ENCODE results near the gene CREB5. TPM values are rescaled to one million over a fixed set of nuclear protein-coding genes. Genes with fewer than 3 reads are reported as not detected.
"Not testable (repeated sequence)": the region's sequence is repeated elsewhere in the genome, so short reads cannot be mapped to it uniquely, and the experiment has no call there.

The CREB5 gene
- total RNA-seq, 2 donors from 2014 or later: 0.72 TPM; not detected in 1

DNA sequence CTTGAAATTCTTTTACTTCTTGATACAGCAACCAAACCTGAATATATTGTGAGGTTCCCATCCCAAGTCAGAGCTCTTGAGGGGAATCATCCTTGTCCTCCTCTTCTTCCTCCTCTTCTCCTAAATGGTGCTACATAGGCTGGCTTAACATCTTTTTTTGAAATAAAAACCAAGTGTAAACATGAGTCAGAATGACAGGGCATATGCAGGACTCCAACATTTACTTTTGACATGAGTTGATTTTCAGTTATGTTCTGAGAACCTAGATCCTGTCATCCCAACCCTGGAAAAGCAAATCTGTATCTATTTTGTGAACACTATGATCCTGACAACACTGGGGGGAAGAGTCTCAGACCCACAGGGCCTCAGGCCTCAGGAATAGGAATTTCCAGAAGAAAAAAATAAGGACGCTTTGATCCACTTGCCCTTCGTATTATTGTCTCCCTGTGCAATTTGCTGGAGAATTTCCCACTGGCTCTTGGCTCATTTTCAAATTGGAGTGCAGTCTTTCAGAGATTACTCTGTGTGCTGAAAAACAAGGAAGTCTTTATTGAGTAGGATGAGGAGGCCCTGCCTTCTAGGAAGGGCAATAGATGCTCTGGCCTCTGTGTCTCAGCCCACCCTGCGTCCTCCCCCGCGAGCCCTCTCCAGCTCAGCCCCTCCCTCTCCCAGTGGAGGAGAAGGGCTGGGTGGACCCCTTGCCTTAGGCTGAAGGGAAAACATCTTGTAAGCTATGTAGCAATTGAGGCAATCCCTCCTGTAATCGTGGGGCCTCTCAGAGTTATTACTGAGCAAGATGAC lies 121.6 kb downstream of the CREB5 start:
- no peak for DNase-seq (ENCODE audit: low spot score in 2 of 2)
- ATAC-seq: no peak
- H3K36me3 Mint-ChIP-seq: no peaks in the 10 kb centered on the region

DNA sequence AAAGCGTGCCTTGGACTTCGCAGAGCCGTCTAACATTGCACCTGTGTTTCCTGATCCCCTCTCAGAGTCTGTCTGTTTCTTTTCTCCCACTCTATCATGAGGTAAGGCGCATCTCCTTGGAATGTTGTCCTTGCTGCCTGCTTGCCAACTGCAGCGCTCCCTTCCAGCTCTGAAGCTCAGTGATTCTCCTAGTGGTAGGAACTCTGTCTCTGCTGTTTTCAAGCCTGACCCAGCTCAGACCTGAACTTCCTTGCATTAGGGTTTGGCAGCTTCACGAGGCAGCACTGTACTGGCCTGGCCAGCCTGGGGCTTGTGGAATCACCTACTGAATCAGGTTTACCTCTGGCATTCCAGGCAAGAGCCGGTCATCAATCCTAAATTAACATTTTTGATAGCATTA lies 123.9 kb downstream of the CREB5 start:
- no peak for ATAC-seq
- Mint-ChIP-seq H3K36me3 (no peaks in the 10 kb centered on the region), H3K9me3 (no peaks in the 10 kb centered on the region), H3K27ac (no peak overlapping the region)
- no peak for DNase-seq (ENCODE audit: low spot score in 2 of 2)

More for the DNA sequence above, 121.6 kb downstream of the CREB5 start:
- H3K27ac Mint-ChIP-seq: no peak overlapping the region
- no peaks in the 10 kb centered on the region for H3K9me3 Mint-ChIP-seq

GRCh38 chr7:28539289-28539981 lies 127.1 kb downstream of the CREB5 start:
- ATAC-seq: no peak

DNA sequence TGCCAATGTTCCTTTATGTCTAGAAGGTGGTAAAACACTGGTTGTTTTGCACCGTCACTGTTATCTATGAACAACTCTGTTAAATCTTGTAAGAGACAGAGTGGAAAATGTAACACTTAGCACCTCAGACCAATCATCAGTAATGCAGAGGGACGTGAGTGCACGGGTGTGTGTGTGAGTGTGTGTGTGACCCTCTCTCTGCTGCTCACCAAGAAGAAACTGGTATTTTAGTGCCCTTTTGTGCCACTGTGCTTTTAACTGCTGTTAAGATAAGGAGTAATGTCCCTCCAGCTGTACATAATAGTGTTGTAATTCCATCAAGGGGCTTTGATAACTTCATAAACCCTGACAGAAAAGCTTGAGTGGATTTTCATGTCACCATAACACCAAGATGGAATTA lies 130.1 kb downstream of the CREB5 start:
- no peak for DNase-seq (ENCODE audit: low spot score in 2 of 2)
- Mint-ChIP-seq H3K36me3 (peaks cover 0 to 2% of the 10 kb centered on the region in 2 donors), H3K9me3 (peaks cover 0 to 6% of the 10 kb centered on the region in 2 donors)

More at GRCh38 chr7:28539289-28539981, 127.1 kb downstream of the CREB5 start:
- H3K36me3 Mint-ChIP-seq: no peaks in the 10 kb centered on the region
- H3K27ac Mint-ChIP-seq: no peak overlapping the region
- no peaks in the 10 kb centered on the region for H3K9me3 Mint-ChIP-seq
- no peak for DNase-seq (ENCODE audit: low spot score in 2 of 2)

DNA sequence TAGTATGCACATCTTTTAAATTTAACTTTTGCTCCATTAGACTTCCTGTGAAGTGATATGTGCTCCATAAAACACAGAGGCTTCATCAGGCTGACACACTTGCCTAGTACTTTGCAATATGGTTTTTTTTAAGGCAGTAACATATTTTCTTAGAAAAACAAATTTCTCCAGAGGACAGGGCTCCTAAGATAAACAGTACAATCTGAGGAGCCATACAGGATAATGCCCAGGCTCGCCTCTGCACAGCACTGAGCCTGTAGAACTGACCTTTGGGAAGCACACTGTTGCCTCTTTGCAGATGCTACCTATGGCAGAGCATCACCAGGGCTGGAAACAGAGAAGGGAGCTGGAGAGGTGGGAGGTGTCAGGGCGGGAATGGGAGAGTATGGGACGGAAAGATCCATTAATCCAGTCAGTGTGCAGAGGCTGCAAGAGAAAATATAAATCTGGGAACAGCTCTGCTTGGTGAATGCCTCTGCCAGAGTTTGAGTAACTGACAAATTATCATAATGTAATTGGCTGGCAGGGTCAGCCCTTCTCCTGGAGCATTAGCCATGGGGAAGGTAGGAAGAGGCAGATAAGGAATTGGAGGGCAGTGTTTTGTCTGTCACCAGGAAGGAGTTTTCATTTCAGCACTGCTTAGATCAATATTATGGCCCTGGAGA lies 132.3 kb downstream of the CREB5 start:
- no peak overlapping the region for H3K27ac Mint-ChIP-seq
- H3K36me3 Mint-ChIP-seq: peaks cover 0 to 7% of the 10 kb centered on the region in 2 donors
- ATAC-seq: no peak
- DNase-seq (ENCODE audit: low spot score in 2 of 2): no peak
- peaks cover 0 to 6% of the 10 kb centered on the region in 2 donors for H3K9me3 Mint-ChIP-seq

More for the DNA sequence above, 130.1 kb downstream of the CREB5 start:
- ATAC-seq: no peak
- H3K27ac Mint-ChIP-seq: no peak overlapping the region

DNA sequence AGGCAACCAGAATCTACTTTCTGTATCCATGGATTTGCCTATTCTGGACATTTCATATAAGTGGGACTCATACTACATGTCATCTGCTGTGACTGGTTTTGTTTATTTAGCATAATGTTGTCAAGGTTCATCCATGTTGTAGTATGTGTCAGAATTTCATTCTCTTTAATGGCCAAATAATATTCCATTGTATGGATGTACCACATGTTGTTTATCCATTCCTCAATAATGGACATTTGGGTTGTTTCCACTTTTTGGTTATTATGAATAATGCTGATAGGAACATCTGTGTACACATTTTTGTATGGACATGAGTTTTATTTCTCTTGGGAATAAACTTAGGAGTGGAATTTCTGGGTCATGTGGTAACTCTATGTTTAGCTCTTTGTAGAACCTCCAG lies 133.7 kb downstream of the CREB5 start:
- ATAC-seq: no peak
- peaks cover 0 to 6% of the 10 kb centered on the region in 2 donors for H3K9me3 Mint-ChIP-seq
- peaks cover 0 to 7% of the 10 kb centered on the region in 2 donors for H3K36me3 Mint-ChIP-seq
- H3K27ac Mint-ChIP-seq: no peak overlapping the region
- no peak for DNase-seq (ENCODE audit: low spot score in 2 of 2)

GRCh38 chr7:28547115-28547514 lies 134.8 kb downstream of the CREB5 start:
- ATAC-seq (no peak), DNase-seq (ENCODE audit: low spot score in 2 of 2) (no peak)
- Mint-ChIP-seq H3K27ac (no peak overlapping the region), H3K9me3 (peaks cover 0 to 6% of the 10 kb centered on the region in 2 donors), H3K36me3 (peaks cover 0 to 7% of the 10 kb centered on the region in 2 donors)

GRCh38 chr7:28548416-28548815 lies 136.1 kb downstream of the CREB5 start:
- DNase-seq (ENCODE audit: low spot score in 2 of 2) (no peak), ATAC-seq (no peak)
- Mint-ChIP-seq H3K27ac (no peak overlapping the region), H3K9me3 (peaks cover 0 to 6% of the 10 kb centered on the region in 2 donors), H3K36me3 (peaks cover 0 to 7% of the 10 kb centered on the region in 2 donors)

DNA sequence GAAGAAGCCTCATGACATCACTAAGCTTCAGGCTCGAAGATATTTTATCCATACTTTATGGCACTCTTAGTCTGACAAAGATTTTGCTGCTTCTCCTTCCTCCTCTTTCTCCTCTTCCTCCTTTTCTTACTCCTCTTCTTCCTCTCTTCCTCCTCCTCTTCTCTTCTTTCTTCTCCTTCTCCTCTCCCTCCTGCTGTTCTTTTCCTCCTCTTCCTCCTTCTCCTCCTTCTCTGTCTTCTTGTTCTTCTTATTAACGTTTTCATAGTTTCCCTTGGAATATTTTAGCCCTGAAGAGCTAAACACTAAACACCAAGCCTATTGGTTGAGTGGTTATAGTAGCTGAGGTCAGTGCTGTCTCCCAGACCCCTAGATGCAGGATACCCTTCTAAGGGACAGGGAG lies 137.7 kb downstream of the CREB5 start:
- Mint-ChIP-seq H3K36me3 (peaks cover 0 to 7% of the 10 kb centered on the region in 2 donors), H3K9me3 (peaks cover 0 to 6% of the 10 kb centered on the region in 2 donors), H3K27ac (no peak overlapping the region)
- ATAC-seq (no peak), DNase-seq (ENCODE audit: low spot score in 2 of 2) (no peak)

- Mint-ChIP-seq H3K9me3 (peaks cover 0 to 4% of the 10 kb centered on the region in 2 donors), H3K36me3 (peaks cover 0 to 7% of the 10 kb centered on the region in 2 donors), H3K27ac (no peak overlapping the region)
- ATAC-seq (no peak), DNase-seq (ENCODE audit: low spot score in 2 of 2) (no peak)
Measured at GRCh38 chr7:28550580-28551186, 138.4 kb downstream of the CREB5 start.

GRCh38 chr7:28551331-28551730 lies 139.0 kb downstream of the CREB5 start:
- no peak for ATAC-seq
- H3K36me3 Mint-ChIP-seq: peaks cover 0 to 7% of the 10 kb centered on the region in 2 donors

GRCh38 chr7:28551766-28552165 lies 139.4 kb downstream of the CREB5 start:
- ATAC-seq; H3K9me3 Mint-ChIP-seq; H3K27ac Mint-ChIP-seq; H3K36me3 Mint-ChIP-seq; DNase-seq (ENCODE audit: low spot score in 2 of 2): not testable (repeated sequence)

More at GRCh38 chr7:28551331-28551730, 139.0 kb downstream of the CREB5 start:
- no peak for DNase-seq (ENCODE audit: low spot score in 2 of 2)
- H3K27ac Mint-ChIP-seq: no peak overlapping the region
- no peaks in the 10 kb centered on the region for H3K9me3 Mint-ChIP-seq

DNA sequence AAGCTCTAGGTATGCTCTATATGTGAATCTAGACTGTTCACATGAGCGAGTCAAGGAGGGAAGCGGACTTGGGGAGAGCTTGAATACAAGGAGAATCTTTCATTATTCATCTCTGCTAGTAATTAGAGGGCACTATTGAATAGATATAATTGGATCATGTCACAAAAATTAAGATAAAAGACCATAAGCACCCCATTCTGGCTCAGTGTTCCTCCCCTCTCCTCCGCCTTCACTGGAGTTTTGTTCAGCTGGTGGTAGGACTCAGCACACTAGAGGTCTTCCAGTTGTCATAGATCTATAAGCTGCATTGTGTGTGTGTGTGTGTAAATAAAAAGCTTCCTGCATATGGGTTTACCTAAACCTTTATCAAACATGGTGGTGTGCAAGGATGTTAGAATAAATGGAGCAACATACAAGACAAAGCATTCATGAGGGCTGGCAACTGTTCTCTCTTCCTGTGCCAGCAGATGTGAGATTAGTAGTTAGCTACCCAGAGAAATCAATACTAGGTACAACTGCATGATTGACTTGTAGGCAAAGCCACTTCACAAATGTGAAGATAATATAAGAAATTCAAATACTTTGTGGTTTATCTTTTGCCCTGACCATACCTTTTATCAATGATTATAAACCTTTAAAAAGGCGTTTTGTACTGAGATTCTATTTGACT lies 142.6 kb downstream of the CREB5 start:
- Mint-ChIP-seq H3K27ac (no peak overlapping the region), H3K9me3 (peaks cover 4% of the 10 kb centered on the region in 2 donors), H3K36me3 (peaks cover 0 to under 1% of the 10 kb centered on the region in 2 donors)
- ATAC-seq (no peak), DNase-seq (ENCODE audit: low spot score in 2 of 2) (no peak)

DNA sequence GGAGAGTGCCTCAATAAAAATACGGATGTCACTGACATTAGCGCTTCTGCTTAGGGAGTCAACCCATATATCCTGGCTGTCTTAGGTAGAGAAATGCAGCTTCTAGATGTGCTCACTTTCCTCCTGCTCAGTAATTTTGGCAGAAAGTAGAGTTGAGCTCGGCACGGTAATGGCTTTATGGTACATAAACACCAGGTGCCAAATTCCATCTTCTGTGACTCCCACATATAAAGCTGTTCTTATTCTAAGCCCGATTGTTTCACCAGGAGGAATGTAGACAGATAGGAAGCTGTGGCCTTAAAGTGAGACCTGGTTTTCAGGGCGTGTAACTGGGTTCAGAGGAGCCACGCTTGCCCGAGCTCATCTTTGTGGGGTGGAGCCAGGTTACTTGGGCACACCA lies 143.7 kb downstream of the CREB5 start:
- no peak for ATAC-seq
- H3K27ac Mint-ChIP-seq: no peak overlapping the region
- peaks cover 10 to 14% of the 10 kb centered on the region in 2 donors for H3K9me3 Mint-ChIP-seq
- DNase-seq (ENCODE audit: low spot score in 2 of 2): no peak
- peaks cover 0 to 5% of the 10 kb centered on the region in 2 donors for H3K36me3 Mint-ChIP-seq

DNA sequence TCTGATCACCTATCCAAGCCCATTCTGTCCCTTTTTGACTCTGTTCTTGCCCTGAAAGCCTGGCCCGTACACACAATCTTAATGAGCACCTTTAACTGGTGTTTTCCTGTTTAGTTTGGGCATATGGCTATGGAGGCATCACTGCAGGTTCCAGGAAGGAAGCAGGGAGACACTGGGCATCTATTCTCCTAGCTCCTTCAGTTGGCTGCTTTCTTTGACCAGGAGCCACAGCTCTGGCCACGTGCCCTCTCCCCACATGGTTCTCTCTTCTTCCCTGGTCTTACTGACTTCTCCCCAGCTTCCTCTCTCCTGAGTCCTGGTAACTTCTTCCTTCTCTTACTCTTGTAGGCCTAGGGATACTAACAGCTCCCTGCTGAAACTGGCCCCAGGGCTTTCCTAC lies 144.4 kb downstream of the CREB5 start:
- DNase-seq (ENCODE audit: low spot score in 2 of 2): no peak
- Mint-ChIP-seq H3K36me3 (peaks cover 0 to 5% of the 10 kb centered on the region in 2 donors), H3K9me3 (peaks cover 10 to 14% of the 10 kb centered on the region in 2 donors), H3K27ac (no peak overlapping the region)
- no peak for ATAC-seq

DNA sequence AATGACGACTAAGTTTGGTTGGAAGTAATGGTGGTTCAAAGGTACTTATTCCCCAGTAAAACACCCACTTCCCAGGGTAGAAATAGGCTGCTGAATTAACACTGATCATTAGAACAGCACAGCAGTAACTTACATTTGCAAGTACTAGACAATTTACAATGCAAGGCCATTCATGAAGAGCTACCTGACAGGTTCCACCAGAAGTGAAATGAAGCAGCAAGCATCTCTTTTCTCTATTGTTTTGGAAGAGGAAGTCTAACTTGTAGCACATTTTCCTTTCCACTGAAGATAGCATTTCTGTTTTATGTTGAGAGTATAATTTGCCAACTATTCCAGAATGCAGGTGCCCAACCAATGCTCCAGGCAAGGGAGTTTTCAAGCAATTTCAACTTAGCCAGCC lies 145.9 kb downstream of the CREB5 start:
- DNase-seq (ENCODE audit: low spot score in 2 of 2): no peak
- no peak overlapping the region for H3K27ac Mint-ChIP-seq
- no peak for ATAC-seq
- peaks cover 10 to 14% of the 10 kb centered on the region in 2 donors for H3K9me3 Mint-ChIP-seq
- H3K36me3 Mint-ChIP-seq: peaks cover 0 to 5% of the 10 kb centered on the region in 2 donors
